Spleen (tissue), 7 donors: Measurements from ENCODE around the gene MAP1LC3B2.

Source experiments
- CTCF ChIP-seq, 11 experiments: fragments of 200-600 bp in 7 of 11; fragments of 450-650 bp in 4 of 11; sonication (generic) in 4 of 11; IDR thresholded peaks in 8 of 11; conservative IDR thresholded peaks in 3 of 11; 1 replicate in 7 of 11; 2 replicates in 4 of 11; pipeline versions ENCODE4 v1.4.0 to v1.8.0; 2016 to 2021; ENCODE audit warnings: antibody characterized with exemption in 11 of 11, inconsistent platforms in 4 of 11, mild to moderate bottlenecking in 1 of 11
- POLR2A ChIP-seq, 3 donors: fragments of 450-650 bp; IDR thresholded peaks; one replicate each; pipeline ENCODE4 v1.5.1; 2017; ENCODE audit warnings: antibody characterized with exemption in 3 of 3, mild to moderate bottlenecking in 1 of 3
- POLR2AphosphoS5 ChIP-seq, 3 donors: sonication (generic); formaldehyde crosslinking; IDR thresholded peaks; one replicate each; pipeline ENCODE4 v1.5.1; 2017; ENCODE audit warnings: antibody characterized with exemption in 3 of 3
- donor health status: DM: no; HTN: no; CAD: no; lungs with moderate emphysema.
- donor health status: DM: no; HTN: no; CAD: no.
- donor health status: DM: no; HTN: no; CAD: no.

DNA sequence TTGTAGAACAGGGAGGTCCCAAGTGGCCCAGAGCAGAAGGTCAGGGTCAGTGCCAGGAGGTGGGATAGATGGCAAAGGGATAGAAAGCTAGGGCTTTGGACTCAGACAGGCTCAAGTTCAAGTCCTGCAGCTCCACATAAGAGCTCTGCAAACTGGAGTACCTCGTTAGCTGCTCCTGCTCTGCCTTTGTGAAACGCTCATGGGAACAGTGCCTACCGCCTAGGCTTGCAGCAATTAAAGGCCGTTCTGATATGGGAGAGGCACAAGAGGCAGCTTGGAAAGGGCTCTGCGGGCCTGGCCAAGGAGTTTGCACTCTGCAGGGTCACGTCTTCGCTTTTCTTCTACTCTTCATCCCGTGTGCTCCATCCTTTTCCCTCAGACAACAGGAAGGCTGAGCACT is 54.1 kb downstream of the MAP1LC3B2 start:
- TF ChIP-seq CTCF (IDR thresholded peaks at IDR 0.05 in 8 of 11, conservative IDR thresholded peaks at IDR 0.05 in 3 of 11) (no peak), POLR2AphosphoS5 (IDR thresholded peaks at IDR 0.05) (no peak), POLR2A (IDR thresholded peaks at IDR 0.05) (no peak)
